ENCODE measurements around the gene SLC16A12.

The SLC16A12 gene

GRCh38 chr10:89490596-89491335, 44.6 kb downstream of the SLC16A12 start:
- Histone ChIP-seq H3K27me3 (ENCODE audit: insufficient read depth, low read length) (no peaks in the 10 kb centered on the region), H2AFZ (ENCODE audit: low read depth, low read length) (no peak overlapping the region), H3K4me3 (ENCODE audit: low read length) (no peak overlapping the region), H3K36me3 (ENCODE audit: insufficient read depth, low read length) (no peaks in the 10 kb centered on the region), H3K9me3 (ENCODE audit: low read length) (no peaks in the 10 kb centered on the region), H3K4me1 (ENCODE audit: insufficient read depth, low read length) (no peaks in the 10 kb centered on the region)

DNA sequence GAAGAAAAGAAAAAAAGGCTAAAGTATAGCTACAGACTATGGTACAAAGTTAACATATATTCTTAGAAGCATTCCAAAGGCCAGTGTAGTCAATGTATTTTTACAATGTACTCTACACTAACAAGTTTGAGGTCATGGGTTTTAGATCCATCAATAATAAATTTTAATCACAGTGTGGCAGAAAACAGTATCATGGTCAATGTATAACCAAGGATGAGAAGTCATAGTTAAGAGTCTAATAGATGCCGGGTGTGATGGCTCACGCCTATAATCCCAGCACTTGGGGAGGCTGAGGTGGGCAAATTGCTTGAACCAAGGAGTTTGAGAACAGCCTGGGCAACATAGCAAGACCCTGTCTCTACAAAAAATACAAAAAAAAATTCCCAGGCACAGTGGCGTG, 53.1 kb downstream of the SLC16A12 start:
- H3K36me3 ChIP-seq (ENCODE audit: insufficient read depth, low read length) = no peaks in the 10 kb centered on the region
- no peaks in the 10 kb centered on the region for H3K9me3 ChIP-seq (ENCODE audit: low read length)
- H3K27me3 ChIP-seq (ENCODE audit: insufficient read depth, low read length) = no peaks in the 10 kb centered on the region
- no peaks in the 10 kb centered on the region for H3K4me1 ChIP-seq (ENCODE audit: insufficient read depth, low read length)
- H3K4me3 ChIP-seq (ENCODE audit: low read length) = no peak overlapping the region
- H2AFZ ChIP-seq (ENCODE audit: low read depth, low read length) = no peak overlapping the region

GRCh38 chr10:89481662-89482061, 53.7 kb downstream of the SLC16A12 start:
- Histone ChIP-seq H3K4me3 (ENCODE audit: low read length) (no peak overlapping the region), H2AFZ (ENCODE audit: low read depth, low read length) (no peak overlapping the region), H3K4me1 (ENCODE audit: insufficient read depth, low read length) (no peaks in the 10 kb centered on the region), H3K36me3 (ENCODE audit: insufficient read depth, low read length) (no peaks in the 10 kb centered on the region), H3K27me3 (ENCODE audit: insufficient read depth, low read length) (no peaks in the 10 kb centered on the region), H3K9me3 (ENCODE audit: low read length) (no peaks in the 10 kb centered on the region)

DNA sequence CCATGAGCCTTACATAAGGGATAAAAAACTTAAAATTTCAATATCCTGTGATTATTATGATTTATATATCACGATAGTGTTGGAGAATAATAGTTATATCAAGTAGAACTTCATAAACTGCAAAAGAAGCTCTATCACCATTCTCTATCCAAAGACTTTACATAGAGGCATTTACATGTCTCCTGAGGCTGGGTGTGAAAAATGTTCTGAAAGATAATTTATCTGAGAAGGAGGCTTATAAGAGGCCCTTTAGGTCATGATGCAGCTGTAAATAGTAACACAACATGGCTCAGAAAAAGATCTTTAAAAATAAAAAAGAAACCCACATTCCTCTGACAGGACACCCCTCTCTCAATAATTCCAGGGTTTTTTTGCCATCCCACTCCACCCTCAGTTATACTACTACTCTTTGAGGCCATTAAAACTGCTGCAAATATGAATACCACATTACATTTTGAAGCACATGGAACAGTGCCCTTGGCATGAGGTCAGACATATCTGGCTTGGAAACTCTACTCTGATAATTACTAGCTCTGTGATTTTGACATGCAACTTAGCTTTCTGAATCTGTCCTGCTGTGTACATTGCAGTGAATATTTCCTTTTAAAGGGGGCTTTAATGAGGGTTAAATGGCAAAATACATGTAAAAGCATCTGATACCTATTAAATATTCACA, 55.5 kb downstream of the SLC16A12 start:
- no peaks in the 10 kb centered on the region for H3K4me1 ChIP-seq (ENCODE audit: insufficient read depth, low read length)

DNA sequence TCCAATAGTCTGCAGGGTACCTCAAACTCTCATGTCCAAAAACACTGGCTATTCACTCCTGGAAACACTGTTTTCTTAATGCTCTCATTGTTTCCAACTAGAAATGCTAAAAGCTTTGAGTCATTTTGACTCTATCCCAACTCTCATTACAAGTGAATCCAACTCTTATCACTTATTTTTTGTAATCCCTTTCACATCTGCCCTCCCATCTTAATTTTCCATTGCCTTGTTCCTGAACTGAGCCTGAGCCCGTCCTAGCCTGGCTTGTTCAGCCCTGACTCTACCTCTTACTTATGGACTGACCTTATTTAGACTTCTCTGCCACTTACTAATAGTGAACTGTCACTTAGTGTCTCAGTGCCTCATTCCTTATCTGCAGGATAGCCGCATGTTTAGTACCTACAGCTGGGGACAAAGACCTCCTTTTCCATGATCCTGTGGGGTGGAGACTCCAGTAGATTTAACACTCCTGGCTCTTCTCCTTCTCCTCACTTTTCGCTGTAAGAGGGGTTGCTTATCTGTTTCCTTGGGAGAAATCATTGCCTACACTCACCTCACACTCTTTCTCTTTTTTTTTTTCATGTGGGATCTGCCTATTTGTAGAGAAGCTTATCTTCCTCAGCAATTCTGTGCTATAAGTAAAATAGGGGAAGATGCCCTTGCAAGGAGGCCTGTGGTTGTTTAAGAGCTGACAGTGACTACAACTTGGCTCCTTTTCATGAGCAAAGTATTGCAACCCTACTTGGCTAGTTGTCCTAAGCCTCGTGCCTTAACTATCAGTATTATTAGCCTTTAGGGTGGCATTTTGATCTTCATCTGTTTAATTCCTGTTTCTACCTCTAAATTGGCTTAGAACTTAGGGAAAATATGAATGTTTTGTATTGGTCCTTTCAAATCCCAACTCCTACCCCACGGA, 56.4 kb downstream of the SLC16A12 start:
- Histone ChIP-seq H3K36me3 (ENCODE audit: insufficient read depth, low read length) (no peaks in the 10 kb centered on the region), H3K4me1 (ENCODE audit: insufficient read depth, low read length) (no peaks in the 10 kb centered on the region), H2AFZ (ENCODE audit: low read depth, low read length) (no peak overlapping the region), H3K27me3 (ENCODE audit: insufficient read depth, low read length) (no peaks in the 10 kb centered on the region), H3K9me3 (ENCODE audit: low read length) (no peaks in the 10 kb centered on the region), H3K4me3 (ENCODE audit: low read length) (no peak overlapping the region)

More for the DNA sequence above, 55.5 kb downstream of the SLC16A12 start:
- H3K9me3 ChIP-seq (ENCODE audit: low read length) = no peaks in the 10 kb centered on the region
- no peaks in the 10 kb centered on the region for H3K36me3 ChIP-seq (ENCODE audit: insufficient read depth, low read length)
- H2AFZ ChIP-seq (ENCODE audit: low read depth, low read length) = no peak overlapping the region
- H3K4me3 ChIP-seq (ENCODE audit: low read length) = no peak overlapping the region
- no peaks in the 10 kb centered on the region for H3K27me3 ChIP-seq (ENCODE audit: insufficient read depth, low read length)

DNA sequence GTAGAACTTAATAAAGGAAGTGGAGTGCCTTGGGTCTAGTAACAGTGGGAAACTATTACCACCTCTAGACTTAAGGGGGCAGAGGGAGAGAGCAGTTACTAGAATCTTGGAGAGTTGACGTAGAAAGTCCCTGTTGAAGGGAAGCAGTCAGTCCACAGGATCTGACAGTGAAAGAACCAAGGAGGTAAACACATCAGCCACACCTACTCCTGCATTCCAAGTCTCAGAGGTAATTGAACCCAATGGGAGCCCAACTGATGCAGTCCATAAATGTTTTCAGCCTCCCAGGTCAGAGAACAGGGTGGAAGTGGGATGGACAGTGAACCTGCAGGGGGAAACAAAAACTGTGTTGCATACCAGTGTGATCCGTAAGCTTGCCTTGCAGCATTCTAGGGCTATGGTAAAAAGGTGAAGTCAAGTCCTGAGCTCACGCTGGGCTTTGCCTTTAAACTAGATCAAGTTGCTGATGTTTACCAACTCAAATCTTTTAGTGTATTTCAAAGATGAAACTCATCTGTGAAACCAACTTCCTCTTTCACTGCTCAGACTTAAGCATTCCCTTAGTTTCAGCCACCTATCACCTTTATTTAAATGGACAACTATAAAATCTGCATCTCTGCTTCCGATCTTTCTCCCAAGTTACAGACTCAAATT, 57.2 kb downstream of the SLC16A12 start:
- Histone ChIP-seq H2AFZ (ENCODE audit: low read depth, low read length) (no peak overlapping the region), H3K4me1 (ENCODE audit: insufficient read depth, low read length) (no peaks in the 10 kb centered on the region), H3K36me3 (ENCODE audit: insufficient read depth, low read length) (no peaks in the 10 kb centered on the region), H3K27me3 (ENCODE audit: insufficient read depth, low read length) (no peaks in the 10 kb centered on the region), H3K9me3 (ENCODE audit: low read length) (no peaks in the 10 kb centered on the region), H3K4me3 (ENCODE audit: low read length) (no peak overlapping the region)

GRCh38 chr10:89476150-89476549, 59.2 kb downstream of the SLC16A12 start:
- no peaks in the 10 kb centered on the region for H3K4me1 ChIP-seq (ENCODE audit: insufficient read depth, low read length)
- no peaks in the 10 kb centered on the region for H3K27me3 ChIP-seq (ENCODE audit: insufficient read depth, low read length)
- H2AFZ ChIP-seq (ENCODE audit: low read depth, low read length) = no peak overlapping the region
- no peaks in the 10 kb centered on the region for H3K36me3 ChIP-seq (ENCODE audit: insufficient read depth, low read length)
- H3K9me3 ChIP-seq (ENCODE audit: low read length) = no peaks in the 10 kb centered on the region
- H3K4me3 ChIP-seq (ENCODE audit: low read length) = no peak overlapping the region

GRCh38 chr10:89475591-89475998, 59.8 kb downstream of the SLC16A12 start:
- H3K4me3 ChIP-seq (ENCODE audit: low read length) = no peak overlapping the region

DNA sequence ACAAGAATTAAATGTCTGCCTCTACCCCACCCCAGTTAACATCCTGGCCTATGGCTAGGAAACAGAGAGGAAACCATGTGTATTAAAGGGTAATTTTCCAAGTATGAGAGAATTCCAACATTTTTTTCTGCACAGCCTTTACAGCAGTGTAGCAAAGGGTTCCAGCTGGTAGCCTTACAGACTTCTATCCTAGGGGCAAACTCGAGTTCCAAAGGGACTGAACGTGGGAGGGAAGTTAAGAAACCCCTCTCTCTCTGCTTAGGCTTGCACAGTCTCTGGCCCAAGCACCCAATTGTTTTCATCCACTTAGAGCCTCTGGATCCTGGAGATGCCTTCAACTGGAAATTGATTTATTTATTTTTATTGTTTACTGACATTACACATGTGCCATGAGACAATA, 60.3 kb downstream of the SLC16A12 start:
- H3K9me3 ChIP-seq (ENCODE audit: low read length) = no peaks in the 10 kb centered on the region
- no peak overlapping the region for H2AFZ ChIP-seq (ENCODE audit: low read depth, low read length)
- no peak overlapping the region for H3K4me3 ChIP-seq (ENCODE audit: low read length)
- no peaks in the 10 kb centered on the region for H3K36me3 ChIP-seq (ENCODE audit: insufficient read depth, low read length)
- no peaks in the 10 kb centered on the region for H3K4me1 ChIP-seq (ENCODE audit: insufficient read depth, low read length)
- no peaks in the 10 kb centered on the region for H3K27me3 ChIP-seq (ENCODE audit: insufficient read depth, low read length)

More at GRCh38 chr10:89475591-89475998, 59.8 kb downstream of the SLC16A12 start:
- H3K9me3 ChIP-seq (ENCODE audit: low read length) = no peaks in the 10 kb centered on the region
- H3K27me3 ChIP-seq (ENCODE audit: insufficient read depth, low read length) = no peaks in the 10 kb centered on the region
- no peak overlapping the region for H2AFZ ChIP-seq (ENCODE audit: low read depth, low read length)
- no peaks in the 10 kb centered on the region for H3K36me3 ChIP-seq (ENCODE audit: insufficient read depth, low read length)
- H3K4me1 ChIP-seq (ENCODE audit: insufficient read depth, low read length) = no peaks in the 10 kb centered on the region

DNA sequence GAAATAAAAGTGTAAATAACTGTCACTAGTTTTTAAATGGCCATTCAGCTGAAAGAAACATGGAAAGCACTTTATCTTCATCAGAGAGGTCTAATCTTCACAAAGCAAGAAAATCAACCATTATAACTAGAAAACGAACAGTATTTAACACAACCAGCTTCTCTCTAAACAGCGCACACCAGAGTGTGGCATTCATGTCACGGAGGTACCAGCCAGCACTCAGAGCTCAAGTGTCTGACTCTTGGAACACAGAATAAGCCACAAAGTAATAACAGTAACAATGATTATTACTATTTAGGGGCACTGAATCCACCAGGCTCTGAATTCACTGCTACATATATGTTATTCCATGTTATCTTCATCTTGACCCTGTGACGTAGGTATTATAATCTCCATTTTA, 60.9 kb downstream of the SLC16A12 start:
- Histone ChIP-seq H3K4me1 (ENCODE audit: insufficient read depth, low read length) (no peaks in the 10 kb centered on the region), H3K9me3 (ENCODE audit: low read length) (no peaks in the 10 kb centered on the region), H3K27me3 (ENCODE audit: insufficient read depth, low read length) (no peaks in the 10 kb centered on the region), H3K4me3 (ENCODE audit: low read length) (no peak overlapping the region), H2AFZ (ENCODE audit: low read depth, low read length) (no peak overlapping the region), H3K36me3 (ENCODE audit: insufficient read depth, low read length) (no peaks in the 10 kb centered on the region)

GRCh38 chr10:89471110-89471809, 64.1 kb downstream of the SLC16A12 start:
- no peaks in the 10 kb centered on the region for H3K4me1 ChIP-seq (ENCODE audit: insufficient read depth, low read length)
- H3K27me3 ChIP-seq (ENCODE audit: insufficient read depth, low read length) = no peaks in the 10 kb centered on the region
- H3K36me3 ChIP-seq (ENCODE audit: insufficient read depth, low read length) = no peaks in the 10 kb centered on the region
- no peaks in the 10 kb centered on the region for H3K9me3 ChIP-seq (ENCODE audit: low read length)
- H2AFZ ChIP-seq (ENCODE audit: low read depth, low read length) = no peak overlapping the region
- H3K4me3 ChIP-seq (ENCODE audit: low read length) = no peak overlapping the region

DNA sequence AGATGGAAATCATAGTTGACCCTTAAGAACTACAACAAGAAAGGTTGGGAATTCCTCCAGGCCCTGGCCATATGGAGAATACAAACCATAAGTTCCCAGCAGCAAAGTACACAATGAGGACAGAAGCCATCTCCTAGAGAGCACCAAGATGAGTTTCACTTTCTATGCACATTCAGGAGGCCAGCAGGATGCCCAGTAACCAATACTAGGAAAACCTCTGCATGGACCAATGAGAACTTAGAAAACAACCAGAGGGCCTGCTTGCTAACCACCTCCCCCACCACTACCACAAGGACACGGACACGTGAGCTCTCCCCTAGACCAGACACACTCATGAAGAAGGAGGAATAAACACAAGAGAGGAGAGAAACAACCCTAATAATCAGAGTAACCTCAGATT, 64.8 kb downstream of the SLC16A12 start:
- Histone ChIP-seq H3K9me3 (ENCODE audit: low read length) (no peaks in the 10 kb centered on the region), H3K4me3 (ENCODE audit: low read length) (no peak overlapping the region), H2AFZ (ENCODE audit: low read depth, low read length) (no peak overlapping the region), H3K4me1 (ENCODE audit: insufficient read depth, low read length) (no peaks in the 10 kb centered on the region), H3K36me3 (ENCODE audit: insufficient read depth, low read length) (no peaks in the 10 kb centered on the region), H3K27me3 (ENCODE audit: insufficient read depth, low read length) (no peaks in the 10 kb centered on the region)
